Stimulated activated CD4-positive, alpha-beta T cell treated with anti-CD3 and anti-CD28 coated beads, TNF-alpha, amount 100 ng/mL, for 24 hours (primary cell): Measurements from ENCODE around the gene RNF19B.
A peak's percentile ranks its signal among the peaks of the same experiment; 100 is the strongest.
"Not testable (repeated sequence)": the region's sequence is repeated elsewhere in the genome, so short reads cannot be mapped to it uniquely, and the experiment has no call there.

Experiments used
- DNase-seq, 3 experiments: peaks; one replicate each; pipeline ENCODE4 v3.0.0-alpha.2; 2020; ENCODE audit warnings: low read depth in 3 of 3

The RNF19B gene

DNA sequence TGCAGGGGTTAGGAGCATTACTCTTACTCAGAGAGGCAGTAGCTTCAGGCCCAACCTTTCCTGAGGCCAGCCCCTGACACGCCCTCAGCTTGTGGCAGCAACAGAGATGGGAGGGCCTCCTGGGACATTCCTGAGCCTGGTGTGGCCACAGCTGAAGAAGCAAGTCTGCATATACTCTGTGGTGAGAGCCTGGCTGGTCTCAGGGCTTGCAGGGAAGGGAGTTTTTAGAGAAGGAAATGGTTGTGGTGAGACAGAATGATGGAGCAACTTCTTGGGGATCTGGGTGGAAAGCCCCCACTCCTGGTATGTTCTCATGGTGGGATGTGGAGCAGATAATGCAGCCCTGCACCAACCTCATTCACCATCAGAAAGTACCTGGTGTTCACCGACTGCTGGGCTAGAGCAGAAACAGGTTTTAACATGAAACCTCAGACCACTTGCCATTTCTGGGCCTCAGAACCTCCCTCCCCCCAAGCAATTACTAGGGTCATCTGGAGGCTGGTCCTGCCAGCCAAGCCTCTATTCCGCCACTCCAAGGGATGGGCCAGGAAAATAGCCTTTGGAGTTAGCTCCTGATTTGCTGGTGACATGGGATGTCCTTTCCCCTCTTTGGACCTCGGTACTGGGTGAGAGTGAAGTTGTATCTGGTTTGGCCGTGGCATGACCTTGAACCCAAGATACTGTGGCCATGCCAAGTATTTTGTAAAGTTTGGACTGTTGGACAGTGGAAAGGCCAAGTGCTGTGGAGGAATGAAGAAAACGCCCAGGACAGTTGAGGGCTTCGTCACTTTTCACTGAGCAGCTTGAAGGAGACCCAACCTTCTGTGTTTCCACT lies 28.1 kb upstream of the RNF19B start:
- peak in 1 of 3 experiments; percentile 68 for DNase-seq

DNA sequence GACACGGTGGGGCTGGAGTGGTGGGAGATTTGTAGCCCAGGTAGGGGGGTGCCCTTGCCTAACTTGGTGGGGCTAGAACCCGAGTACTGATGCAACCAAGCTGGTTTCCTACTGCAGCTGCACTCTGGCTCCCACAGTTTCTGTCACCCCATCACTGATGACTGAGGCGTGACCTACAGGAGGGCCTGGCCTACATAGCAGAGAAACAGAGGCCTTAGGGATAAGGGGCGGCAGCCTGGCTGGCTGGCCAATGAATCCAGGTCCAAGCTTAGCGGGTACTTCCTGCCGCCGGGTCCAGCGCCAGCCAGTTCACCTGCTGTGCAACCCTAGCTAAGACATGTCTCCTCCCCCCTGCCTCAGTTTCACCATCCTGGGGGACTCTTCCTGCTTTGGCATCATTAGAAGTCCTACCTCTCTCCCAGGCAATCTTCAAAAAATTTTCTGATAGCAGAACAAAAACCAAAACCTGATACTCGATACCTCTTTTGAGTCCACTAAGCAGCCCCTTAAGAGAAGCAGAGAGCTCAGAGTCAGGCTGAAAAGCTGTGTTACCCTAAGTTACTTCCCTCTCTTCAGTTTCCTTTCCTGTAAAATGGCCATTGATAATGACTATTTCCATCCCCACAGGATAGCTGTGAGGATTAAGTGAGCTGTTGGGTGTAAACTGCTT lies 27.3 kb upstream of the RNF19B start:
- DNase-seq: no peak

DNA sequence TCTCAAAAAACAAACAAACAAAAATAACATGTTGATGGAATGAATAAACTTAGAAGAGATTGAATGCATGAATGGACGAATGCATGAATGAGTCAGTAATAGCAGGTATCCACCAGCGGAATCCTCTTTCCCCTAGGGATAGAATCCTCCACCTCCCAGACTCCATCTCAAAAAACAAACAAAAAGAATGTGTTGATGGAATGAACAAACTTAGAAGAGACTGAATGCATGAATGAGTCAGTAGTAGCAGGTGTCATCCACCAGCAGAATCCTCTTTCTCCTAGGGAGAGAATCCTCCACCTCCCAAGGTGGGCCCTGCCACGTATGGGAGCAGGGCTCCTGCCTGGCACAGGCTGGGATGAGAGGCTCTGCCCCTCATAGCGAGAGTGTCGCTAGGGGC lies 26.8 kb upstream of the RNF19B start:
- DNase-seq: no peak

DNA sequence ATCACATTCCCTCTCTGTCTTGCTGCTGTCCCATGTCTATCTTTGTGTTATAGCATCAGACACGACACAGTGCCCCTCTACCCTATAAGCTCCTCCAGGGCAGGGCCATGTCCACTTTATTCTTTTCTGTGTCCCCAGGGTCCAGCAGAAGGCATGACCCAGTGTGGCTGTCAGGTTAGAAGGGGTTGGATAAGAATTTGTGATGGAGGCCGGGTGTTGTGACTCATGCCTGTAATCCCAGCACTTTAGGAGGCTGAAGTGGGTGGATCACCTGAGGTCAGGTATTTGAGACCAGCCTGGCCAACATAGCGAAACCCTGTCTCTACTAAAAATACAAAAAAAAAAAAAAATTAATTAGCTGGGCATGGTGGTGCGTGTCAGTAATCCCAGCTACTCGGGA lies 26.3 kb upstream of the RNF19B start:
- DNase-seq: no peak

DNA sequence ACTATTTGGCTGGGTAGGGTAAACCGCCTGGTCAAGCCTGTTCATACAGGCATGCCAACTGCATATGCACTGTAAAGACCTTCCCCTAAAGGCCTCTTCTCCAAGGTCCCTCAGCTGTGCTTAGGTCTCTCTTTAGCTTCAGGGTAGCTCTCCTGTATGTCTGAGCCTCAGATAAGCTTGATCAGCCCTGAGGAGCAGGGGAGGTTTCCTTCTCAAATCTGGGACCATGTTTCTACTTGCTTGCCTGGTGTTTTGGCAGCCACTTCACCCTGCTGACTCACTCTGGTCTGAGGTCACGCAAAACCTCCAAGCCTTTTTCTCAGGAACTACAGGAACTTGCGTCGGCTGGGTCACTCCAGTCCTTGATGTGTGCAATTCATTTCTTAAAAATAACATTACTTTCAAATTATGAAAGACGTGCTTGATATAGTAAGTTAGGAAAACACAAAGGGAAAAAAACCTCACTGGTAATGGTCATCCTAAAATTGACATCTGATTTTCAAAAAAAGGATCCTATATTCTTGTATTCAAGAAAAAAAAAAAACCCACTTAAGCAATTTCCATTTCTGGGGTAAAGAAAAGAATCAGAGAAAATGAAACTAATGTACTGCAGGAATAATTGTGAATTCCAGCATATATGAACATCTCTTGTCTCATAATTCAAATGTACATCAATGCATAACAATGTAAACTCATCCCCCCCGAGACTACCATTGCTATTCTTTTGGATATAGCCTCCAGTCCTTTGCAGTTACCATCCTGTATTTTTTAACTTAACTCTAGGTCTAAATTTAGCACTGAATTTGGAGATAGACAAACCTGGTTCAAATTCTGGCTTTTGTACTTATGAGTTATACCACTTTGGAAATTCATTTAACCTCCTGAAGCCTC lies 24.8 kb upstream of the RNF19B start:
- peak in 1 of 3 experiments; percentile 39 for DNase-seq

DNA sequence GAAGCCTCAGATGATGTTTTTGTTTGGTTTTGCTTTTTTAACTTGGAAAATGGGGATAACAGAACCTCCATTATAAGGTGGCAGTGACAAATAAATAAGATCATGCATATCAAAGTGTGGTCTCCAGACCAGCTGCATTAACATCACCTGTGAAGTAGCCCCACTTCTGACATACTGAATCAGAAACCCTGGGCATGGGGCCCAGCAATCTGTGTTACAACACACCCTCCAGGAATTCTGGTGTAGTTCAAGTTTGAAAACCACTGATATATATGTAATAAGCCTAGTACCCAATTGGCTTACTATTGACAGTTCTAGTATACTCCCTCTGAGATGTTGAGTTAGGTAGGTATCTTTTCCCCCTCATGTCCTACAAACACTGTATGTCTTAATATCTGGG lies 24.1 kb upstream of the RNF19B start:
- DNase-seq: no peak

DNA sequence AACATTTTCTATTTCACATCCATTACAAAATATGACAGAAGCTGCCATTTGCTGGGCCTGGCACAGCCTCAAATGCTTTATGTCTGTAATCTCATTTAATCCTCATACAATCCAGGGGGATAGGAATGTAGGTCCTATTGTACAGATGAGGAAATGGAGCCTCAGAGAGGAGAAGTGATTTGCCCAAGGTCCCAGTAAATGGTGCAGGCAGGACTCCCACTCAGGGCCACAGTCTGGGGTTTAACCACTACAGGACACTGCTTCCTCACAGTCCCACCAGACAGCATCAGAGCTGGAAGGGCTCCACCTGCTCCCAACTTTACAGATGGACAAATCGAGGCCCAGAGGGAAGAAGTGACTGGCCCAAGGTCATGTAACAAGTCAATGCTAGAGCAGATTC lies 20.6 kb upstream of the RNF19B start:
- no peak for DNase-seq

DNA sequence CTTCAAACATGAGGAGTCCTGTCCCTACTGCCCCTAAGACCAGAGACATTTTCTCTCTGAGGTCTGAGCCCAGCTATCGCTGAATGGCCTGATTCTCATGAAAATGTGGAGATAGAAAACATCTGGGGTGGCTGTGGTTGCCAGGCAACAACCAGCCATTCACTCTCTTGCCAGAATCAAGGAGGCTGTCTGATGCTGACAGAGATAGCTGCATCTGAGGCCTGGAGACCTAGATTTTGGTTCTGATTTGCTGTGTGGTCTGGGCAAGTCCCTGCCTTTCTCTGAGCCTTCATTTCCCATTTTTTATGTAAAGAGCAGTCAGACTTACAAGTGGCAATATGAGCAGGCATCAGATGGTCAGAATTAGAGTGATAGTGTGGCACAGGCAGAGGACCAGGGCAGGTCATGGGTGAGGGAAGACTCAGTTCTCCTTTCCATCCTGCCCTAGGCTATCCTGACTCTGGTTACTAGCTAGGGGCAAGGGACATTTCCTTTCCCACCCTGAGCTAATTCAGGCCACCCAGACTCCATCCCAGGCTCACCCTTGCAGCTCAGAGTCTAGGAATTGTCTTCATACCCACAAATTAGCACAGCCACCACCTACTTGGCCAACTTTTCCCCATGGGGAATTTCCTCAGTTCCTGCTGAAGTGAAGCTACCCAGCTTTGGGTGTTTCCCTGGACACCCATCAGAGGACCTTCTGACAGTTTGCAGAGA lies 20.0 kb upstream of the RNF19B start:
- DNase-seq: no peak

DNA sequence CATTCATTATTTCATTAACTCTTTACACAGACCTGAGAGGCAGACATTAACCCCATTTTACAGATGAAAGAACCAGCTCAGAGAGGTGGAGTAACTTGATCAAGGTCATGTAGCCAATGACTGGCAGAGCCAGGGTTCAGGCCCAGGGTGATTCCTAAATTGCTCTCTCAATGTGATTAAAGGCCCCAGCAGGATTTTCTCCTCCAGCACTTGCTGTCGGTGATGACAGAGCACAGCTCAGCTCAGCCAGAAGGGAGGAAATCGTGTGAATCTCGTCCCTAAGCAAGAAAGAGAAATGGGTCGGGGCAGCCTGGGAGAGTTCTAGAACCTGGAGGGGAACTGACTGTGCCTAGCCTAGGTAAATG lies 19.5 kb upstream of the RNF19B start:
- no peak for DNase-seq

DNA sequence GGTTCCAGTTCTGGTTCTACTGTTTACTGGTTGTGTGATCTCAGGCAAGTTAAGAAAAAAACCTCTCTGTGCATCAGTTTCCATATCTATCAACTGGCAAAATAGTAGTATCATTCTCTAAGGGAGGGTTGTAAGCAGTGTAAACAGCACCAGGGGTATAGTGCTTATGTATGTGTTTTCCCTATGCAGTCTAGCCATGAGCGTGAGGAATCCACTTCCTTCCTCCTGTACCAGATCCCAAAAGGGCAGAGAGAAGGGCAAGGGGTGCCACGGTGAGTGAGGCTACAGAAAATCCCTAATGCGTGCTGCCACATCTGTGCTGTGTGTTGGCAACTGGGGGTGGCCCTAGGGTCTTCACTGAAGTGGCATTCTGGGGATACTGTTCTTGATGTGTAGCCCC lies 18.4 kb upstream of the RNF19B start:
- DNase-seq: no peak

DNA sequence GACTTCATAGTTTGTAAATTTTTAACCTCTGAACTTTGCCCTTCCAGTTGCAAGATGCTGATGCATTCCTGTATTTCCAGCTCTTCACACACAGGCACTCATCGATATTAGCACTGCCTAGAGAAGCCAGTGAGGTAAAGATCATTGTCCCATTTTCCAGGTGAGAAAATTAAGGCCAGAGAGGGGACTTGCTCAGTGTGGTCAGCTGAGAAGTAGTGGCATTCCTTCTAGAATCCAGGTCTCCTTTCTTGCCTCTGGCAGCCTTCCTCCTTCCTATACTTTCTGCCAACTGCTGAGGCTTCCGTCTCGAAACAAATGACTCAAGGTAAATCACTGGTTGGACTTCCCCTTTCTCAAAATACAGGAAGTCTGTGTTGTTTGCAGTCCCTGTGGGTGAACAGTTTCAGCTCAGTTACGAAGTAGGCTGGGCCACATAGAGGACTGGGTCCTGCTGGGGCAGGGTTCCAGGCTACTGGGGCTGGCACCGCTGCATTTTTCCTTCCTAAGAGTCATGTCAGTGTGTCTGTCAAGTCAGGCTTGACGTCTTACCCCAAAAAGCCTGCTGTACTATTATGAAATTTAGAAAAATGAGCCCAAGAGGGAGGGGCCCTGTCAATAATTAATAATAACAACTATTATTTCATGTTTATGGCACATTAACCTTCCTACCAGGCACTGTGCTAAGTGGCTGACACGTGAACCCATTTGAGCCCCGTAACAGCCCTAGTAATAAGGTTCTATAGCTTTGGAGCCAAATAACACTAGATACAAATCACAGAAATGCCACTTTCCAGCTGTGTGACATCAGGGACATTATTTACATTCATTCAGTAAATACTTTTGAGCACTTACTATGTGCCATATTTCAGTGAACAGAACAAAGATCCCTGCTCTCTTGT lies 16.6 kb upstream of the RNF19B start:
- DNase-seq: peak; percentile 24 to 56 (median 53)

DNA sequence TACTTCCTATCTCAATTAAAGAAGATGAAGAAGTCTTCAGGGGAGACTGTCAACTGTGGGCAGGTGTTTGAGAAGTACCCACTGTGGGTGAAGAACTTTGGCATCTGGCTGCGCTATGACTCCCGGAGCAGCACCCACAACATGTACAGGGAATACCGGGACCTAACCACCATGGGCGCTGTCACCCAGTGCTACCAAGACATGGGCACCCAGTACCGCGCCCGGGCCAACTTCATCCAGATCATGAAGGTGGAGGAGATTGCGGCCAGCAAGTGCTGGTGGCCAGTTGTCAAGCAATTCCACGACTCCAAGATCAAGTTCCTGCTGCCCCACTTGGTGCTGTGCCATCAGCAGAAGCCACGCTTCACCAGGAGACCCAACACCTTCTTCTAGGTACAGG lies 15.5 kb upstream of the RNF19B start:
- no peak for DNase-seq

DNA sequence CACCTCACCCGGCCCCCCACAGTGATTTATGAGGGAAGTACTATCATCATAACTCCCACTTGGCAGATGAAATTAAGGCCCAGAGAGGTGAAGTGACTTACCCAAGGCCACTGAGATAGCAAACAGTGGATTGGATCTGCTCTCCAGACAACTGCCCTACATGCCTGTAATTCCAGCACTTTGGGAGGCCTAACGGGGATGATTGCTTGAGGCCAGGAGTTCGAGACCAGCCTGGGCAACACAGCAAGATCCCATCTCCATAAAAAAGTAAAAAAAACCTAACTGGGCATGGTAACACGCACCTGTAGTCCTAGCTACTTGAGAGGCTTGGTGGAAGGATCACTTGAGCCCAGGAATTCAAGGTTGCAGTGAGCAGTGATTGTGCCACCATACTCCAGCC lies 14.2 kb upstream of the RNF19B start:
- no peak for DNase-seq

DNA sequence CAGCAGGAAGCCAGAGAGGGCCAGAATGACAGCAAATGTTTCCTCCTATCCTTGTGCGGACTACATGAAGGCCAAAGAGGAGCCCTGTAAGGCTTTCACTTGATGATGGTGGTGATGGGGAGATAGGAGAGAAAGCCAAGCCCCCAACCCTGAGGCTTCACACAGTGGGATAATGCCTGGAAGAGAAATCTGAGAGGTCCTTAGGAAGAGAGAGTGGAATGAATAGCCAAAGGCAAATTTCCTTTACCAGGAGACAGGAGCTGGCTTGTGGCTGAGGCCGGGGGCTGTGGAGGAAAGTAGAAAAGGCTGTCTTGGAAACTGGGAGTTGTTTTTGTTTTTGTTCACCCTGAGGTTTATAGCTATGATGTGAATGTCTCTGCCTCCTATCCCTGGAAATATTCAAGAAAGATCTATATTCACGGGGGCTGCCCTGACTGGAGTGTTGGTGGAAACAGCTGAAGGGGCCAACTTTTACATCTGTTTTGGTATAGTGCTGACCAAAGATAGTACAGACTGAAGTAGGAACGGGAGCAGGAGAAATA lies 13.0 kb upstream of the RNF19B start:
- DNase-seq: no peak

DNA sequence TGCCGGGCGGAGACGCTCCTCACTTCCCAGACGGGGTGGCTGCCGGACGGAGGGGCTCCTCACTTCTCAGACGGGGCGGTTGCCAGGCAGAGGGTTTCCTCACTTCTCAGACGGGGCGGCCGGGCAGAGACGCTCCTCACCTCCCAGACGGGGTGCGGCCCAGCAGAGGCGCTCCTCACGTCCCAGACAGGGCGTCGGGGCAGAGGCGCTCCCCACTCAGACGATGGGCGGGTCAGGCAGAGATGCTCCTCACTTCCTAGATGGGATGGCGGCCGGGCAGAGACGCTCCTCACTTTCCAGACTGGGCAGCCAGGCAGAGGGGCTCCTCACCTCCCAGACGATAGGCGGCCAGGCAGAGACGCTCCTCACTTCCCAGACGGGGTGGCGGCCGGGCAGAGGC lies 10.4 kb upstream of the RNF19B start:
- not testable (repeated sequence) for DNase-seq

DNA sequence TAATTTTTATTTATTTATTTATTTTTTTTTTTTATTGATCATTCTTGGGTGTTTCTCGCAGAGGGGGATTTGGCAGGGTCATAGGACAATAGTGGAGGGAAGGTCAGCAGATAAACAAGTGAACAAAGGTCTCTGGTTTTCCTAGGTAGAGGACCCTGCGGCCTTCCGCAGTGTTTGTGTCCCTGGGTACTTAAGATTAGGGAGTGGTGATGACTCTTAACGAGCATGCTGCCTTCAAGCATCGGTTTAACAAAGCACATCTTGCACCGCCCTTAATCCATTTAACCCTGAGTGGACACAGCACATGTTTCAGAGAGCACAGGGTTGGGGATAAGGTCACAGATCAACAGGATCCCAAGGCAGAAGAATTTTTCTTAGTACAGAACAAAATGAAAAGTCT lies 8.8 kb upstream of the RNF19B start:
- DNase-seq: not testable (repeated sequence)

DNA sequence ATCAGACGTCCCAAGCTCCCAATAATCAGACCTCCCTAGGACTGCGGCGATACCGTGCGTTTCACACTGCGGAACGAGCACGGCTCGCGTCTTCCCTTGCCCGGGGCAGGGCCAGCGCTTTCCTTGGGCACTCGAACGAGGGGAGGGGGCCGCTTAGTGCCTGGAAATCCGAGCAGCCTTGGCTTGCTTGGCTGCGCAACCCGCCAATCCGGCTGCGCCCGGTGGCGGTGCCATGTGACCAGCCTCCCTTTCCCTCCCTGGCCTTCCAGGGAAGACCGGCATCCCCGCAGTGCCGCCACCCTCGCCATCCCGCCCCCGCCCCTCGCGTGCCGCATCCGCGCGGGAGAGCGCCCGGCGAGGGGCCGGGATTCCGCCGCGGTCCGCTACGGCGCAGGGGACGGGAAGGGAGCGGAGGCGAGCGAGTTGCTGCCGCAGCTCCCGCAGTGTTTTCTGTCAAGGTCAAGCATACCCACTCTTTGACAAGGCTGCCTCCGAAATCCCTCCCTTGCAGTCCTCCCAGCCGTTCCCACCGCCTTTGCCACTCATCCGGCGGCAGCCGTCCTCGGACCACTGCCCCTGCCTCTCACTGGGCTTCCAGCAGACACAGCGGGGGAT lies 8.3 kb upstream of the RNF19B start:
- no peak for DNase-seq

DNA sequence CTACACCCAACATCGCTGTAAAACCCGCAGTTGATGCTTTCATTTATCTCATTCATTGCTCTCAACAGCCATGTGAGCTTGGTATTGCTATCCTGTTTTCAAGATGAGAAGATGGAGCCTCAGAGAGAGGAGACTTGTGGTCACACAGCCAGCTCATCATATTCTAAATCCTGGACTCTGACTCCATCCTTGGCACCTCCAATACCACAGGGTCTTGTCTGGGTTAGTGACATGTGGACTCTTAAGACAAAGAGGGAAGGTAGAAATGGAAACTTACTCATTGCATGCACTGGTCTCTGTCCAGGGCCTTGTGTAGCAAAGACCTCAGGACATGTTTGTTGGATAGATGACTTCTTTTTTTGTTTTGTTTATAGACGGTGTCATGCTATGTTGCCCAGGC lies 7.0 kb upstream of the RNF19B start:
- no peak for DNase-seq

DNA sequence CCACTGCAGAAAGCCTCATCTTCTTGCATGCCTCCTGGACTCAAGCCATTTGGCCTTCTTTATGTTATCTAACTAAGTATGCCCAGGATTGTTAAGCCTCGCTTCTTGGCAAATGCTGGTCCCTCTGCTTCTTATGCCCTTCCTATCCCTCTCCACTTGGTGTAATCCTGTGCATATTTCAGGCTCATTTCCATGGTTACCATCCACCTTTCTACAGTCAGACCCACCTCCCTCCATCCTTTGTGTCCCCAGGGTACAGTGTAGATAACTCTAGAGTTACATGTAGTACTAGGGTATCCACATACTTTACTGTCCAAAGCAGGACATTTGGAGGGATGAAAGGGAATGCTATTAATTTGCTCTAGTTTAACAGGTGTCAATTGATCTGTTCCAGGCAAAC lies 6.5 kb upstream of the RNF19B start:
- no peak for DNase-seq

DNA sequence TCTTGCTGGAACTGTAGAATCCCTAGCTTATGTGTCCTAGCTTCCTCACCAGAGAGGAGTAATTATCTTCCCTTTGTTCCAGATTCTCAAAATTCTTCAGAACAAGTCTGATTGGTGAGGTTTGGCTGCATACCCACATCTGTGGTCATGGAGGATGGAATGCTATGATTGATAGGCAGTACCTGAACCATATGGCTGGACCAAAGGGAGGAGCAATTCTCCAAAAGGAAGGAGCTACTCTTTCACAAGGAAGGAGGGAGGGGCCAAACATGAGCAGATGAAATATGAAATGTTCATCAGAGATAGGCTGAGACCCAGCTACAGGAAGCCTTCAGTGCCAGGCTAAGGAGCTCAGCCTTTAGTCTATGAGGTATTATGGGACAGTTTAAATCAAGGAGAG lies 5.0 kb upstream of the RNF19B start:
- DNase-seq: no peak
